Karpas-422 (cell line): ENCODE measurements around the gene SLC6A4. TPM values are rescaled to one million over a fixed set of nuclear protein-coding genes. Genes with fewer than 3 reads are reported as not detected.
A peak's percentile ranks its signal among the peaks of the same experiment; 100 is the strongest.

ENCODE experiments used
- DNase-seq: peaks from one replicate; pipeline ENCODE4 v3.0.0-alpha.2; 2015
- H2AFZ ChIP-seq: fragments of 200-600 bp; sonication (generic); 2 replicates; pipeline ENCODE4 v1.6.1; 2014; ENCODE audit warnings: antibody characterized with exemption, low read length, mixed read lengths
- H3K27ac ChIP-seq: fragments of 200-600 bp; sonication (generic); 2 replicates; pipeline ENCODE4 v1.5.1; 2014; ENCODE audit warnings: mild to moderate bottlenecking, low read length, moderate library complexity
- H3K27me3 ChIP-seq: fragments of 200-600 bp; sonication (generic); 2 replicates; pipeline ENCODE4 v1.6.1; 2014; ENCODE audit warnings: low read length, mixed read lengths
- H3K36me3 ChIP-seq: fragments of 200-600 bp; sonication (generic); 2 replicates; pipeline ENCODE4 v1.6.1; 2014; ENCODE audit warnings: low read length, mixed read lengths; ENCODE audit not compliant: insufficient read depth
- H3K4me1 ChIP-seq: fragments of 200-600 bp; sonication (generic); 2 replicates; pipeline ENCODE4 v1.6.1; 2014; ENCODE audit warnings: mild to moderate bottlenecking, low read length, mixed read lengths
- H3K4me2 ChIP-seq: fragments of 200-600 bp; sonication (generic); 2 replicates; pipeline ENCODE4 v1.6.1; 2014; ENCODE audit warnings: low read length, low read depth, mild to moderate bottlenecking; ENCODE audit not compliant: poor library complexity, severe bottlenecking
- H3K4me3 ChIP-seq: fragments of 200-600 bp; sonication (generic); 2 replicates; pipeline ENCODE4 v1.5.1; 2014; ENCODE audit warnings: mild to moderate bottlenecking, antibody characterized with exemption, low read length, mixed read lengths
- H3K79me2 ChIP-seq: fragments of 200-600 bp; sonication (generic); 2 replicates; pipeline ENCODE4 v1.6.1; 2014; ENCODE audit warnings: mild to moderate bottlenecking, low read length, mixed read lengths
- H3K9ac ChIP-seq: fragments of 200-600 bp; sonication (generic); 2 replicates; pipeline ENCODE4 v1.6.0; 2014; ENCODE audit warnings: low read length
- H3K9me2 ChIP-seq: fragments of 200-600 bp; sonication (generic), shearing (Covaris generic); replicated peaks from 2 replicates; pipeline ENCODE4 v1.6.0; 2014; ENCODE audit warnings: mild to moderate bottlenecking, low read length, moderate library complexity; ENCODE audit not compliant: insufficient read depth
- H3K9me3 ChIP-seq: fragments of 300-700, 200-600 bp; sonication (generic); 2 replicates; pipeline ENCODE4 v1.6.1; 2014; ENCODE audit warnings: low read length, mixed read lengths
- H4K20me1 ChIP-seq: fragments of 200-600 bp; sonication (generic); 2 replicates; pipeline ENCODE4 v1.6.1; 2014; ENCODE audit warnings: mild to moderate bottlenecking, antibody characterized with exemption, low read length, low read depth; ENCODE audit not compliant: insufficient read depth
- total RNA-seq: library from RNA; depleted of rRNA; stranded (reverse); fragments of >200 nt; shearing (Covaris generic); gene quantifications from 2 replicates; pipeline ENCODE4 v1.2.3, GENCODE V29; 2014; ENCODE audit warnings: low replicate concordance

The SLC6A4 gene
- total RNA-seq, 1 experiment from 2014 or later, result not detected

DNA sequence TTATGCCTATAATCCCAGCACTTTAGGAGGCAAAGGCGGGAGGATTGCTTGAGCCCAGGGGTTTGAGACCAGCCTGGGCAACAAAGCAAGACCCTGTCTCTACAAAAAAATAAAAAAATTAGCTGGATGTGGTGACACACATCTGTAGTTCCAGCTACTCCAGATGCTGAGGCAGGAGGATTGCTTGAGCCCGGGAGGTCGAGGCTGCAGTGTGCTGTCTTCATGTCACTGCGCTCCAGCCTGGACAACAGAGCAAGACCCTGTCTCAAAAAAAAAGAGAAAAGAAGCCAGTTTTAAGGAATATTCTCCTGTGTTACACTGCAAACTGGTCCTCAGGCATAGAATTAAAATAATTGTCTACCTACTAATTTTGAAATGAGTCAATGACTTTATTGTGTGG lies 71.0 kb downstream of the SLC6A4 start:
- H3K79me2 ChIP-seq, result peaks cover 85% of the 10 kb centered on the region

DNA sequence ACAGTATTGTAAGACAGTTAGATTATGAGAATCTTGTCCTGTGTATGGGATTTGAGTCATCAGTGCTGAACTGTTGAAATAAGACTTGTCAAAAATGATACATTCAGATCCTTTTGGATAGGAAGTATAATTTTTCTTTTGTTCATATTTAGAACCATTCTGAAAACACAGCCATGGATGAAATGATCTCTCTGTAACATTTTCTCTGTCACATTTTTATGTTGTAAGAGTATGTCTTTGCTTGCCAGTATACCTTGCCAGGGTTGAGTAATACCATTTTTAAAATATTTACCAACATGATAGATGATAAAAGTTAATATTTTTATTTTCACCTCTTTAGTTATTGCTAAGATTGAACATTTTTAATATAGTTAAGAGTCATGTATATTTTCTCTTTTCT lies 73.9 kb downstream of the SLC6A4 start:
- Histone ChIP-seq H3K9me3 (no peaks in the 10 kb centered on the region), H3K4me1 (peaks cover 46% of the 10 kb centered on the region), H3K4me2 (no peak overlapping the region), H3K36me3 (peaks cover 31% of the 10 kb centered on the region), H3K27me3 (no peaks in the 10 kb centered on the region), H3K9ac (no peak overlapping the region), H4K20me1 (no peaks in the 10 kb centered on the region), H3K4me3 (no peak overlapping the region), H3K9me2 (no peaks in the 10 kb centered on the region), H3K79me2 (peaks cover 94% of the 10 kb centered on the region), H2AFZ (no peak overlapping the region), H3K27ac (peak overlapping the region; percentile 13; the same call in 1 of the 2 replicates)
- no peak for DNase-seq

More for the DNA sequence above, 71.0 kb downstream of the SLC6A4 start:
- no peaks in the 10 kb centered on the region for H3K27me3 ChIP-seq
- peaks cover 34% of the 10 kb centered on the region for H3K4me1 ChIP-seq
- H3K36me3 ChIP-seq, result peaks cover 19% of the 10 kb centered on the region; the same call in 1 of the 2 replicates
- no peak overlapping the region for H2AFZ ChIP-seq
- H3K9me3 ChIP-seq, result no peaks in the 10 kb centered on the region
- no peak overlapping the region for H3K9ac ChIP-seq
- no peak for DNase-seq
- H3K4me2 ChIP-seq, result peak overlapping the region; percentile 27
- H3K9me2 ChIP-seq, result no peaks in the 10 kb centered on the region
- no peak overlapping the region for H3K4me3 ChIP-seq
- H4K20me1 ChIP-seq, result no peaks in the 10 kb centered on the region
- peak overlapping the region; percentile 50; the same call in 1 of the 2 replicates for H3K27ac ChIP-seq

DNA sequence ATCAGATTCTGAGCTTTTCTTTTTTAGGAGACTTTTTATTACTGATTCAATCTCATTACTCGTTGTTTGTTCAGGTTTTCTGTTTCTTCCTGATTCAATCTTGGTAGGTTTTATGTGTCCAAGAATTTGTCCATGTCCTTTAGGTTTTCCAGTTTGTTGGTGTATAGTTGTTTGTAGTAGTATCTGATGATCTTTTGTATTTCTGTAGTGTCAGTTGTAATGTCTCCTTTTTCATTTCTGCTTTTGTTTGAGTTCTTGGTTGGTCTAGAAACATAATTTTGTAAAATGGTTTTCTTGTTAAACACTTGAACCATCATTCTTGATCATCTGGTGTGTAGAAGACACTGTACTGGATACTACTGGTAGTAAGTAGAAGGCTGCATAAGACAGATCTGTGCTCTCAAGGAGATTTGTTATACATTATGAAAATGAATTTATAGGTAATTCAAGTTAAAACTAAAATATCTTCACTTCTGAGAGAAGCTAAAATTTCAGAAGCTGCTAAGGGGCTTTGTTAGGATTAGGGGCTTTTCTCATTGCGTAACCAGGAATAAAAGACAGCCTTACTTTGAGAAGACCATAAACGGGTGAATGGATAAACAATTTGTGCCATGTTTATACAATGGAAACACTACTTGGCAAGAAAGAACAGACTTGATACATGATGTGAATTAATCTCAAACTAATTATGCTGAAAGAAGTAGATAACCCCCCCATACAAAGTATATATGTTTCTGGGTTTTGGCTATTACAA lies 74.9 kb downstream of the SLC6A4 start:
- DNase-seq, result no peak
- Histone ChIP-seq H3K79me2 (peaks cover 93% of the 10 kb centered on the region), H3K27ac (no peak overlapping the region; the same call in 1 of the 2 replicates), H3K4me2 (no peak overlapping the region), H3K9ac (no peak overlapping the region), H3K9me3 (no peaks in the 10 kb centered on the region), H3K36me3 (peaks cover 34% of the 10 kb centered on the region), H4K20me1 (no peaks in the 10 kb centered on the region), H3K9me2 (no peaks in the 10 kb centered on the region), H2AFZ (no peak overlapping the region), H3K4me1 (peaks cover 39% of the 10 kb centered on the region), H3K4me3 (no peak overlapping the region), H3K27me3 (no peaks in the 10 kb centered on the region)

DNA sequence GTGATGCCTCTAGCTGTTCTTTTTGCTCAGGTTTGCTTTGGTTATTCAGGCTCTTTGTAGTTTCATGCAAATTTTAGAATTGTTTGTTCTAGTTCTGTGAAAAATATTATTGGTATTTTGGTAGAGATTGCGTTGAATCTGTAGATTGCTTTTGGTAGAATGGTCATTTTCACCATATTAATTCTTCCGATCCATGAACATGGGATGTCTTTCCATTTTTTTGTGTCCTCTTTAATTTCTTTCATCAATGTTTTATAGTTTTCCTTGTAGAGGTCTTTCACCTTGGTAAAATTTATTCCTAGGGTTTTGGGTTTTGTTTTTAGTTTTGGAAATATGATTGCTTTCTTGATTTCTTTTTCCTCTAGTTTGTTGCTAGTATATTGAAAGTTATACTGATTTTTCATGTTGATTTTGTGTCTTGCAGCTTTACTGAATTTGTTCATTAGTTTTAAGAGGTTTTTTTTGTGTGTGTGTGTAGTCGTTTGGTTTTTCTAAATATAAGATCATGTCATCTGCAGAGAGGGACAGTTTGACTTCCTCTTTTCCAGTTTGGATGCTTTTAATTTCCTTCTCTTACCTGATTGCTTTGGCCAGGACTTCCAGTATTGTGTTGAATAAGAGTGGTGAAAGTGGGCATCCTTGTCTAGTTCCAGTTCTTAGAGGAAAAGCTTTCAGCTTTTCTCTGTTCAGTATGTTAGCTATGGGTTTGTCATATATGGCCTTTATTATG lies 76.4 kb downstream of the SLC6A4 start:
- H3K4me2 ChIP-seq, result no peak overlapping the region
- peaks cover 34% of the 10 kb centered on the region for H3K36me3 ChIP-seq
- H2AFZ ChIP-seq, result no peak overlapping the region
- H3K27me3 ChIP-seq, result no peaks in the 10 kb centered on the region
- peaks cover 91% of the 10 kb centered on the region for H3K79me2 ChIP-seq
- no peak overlapping the region for H3K4me3 ChIP-seq
- no peak overlapping the region for H3K9ac ChIP-seq
- peak overlapping the region; percentile 36 for H3K27ac ChIP-seq
- H4K20me1 ChIP-seq, result no peaks in the 10 kb centered on the region
- H3K9me3 ChIP-seq, result no peaks in the 10 kb centered on the region
- no peaks in the 10 kb centered on the region for H3K9me2 ChIP-seq
- H3K4me1 ChIP-seq, result peaks cover 28% of the 10 kb centered on the region
- no peak for DNase-seq

DNA sequence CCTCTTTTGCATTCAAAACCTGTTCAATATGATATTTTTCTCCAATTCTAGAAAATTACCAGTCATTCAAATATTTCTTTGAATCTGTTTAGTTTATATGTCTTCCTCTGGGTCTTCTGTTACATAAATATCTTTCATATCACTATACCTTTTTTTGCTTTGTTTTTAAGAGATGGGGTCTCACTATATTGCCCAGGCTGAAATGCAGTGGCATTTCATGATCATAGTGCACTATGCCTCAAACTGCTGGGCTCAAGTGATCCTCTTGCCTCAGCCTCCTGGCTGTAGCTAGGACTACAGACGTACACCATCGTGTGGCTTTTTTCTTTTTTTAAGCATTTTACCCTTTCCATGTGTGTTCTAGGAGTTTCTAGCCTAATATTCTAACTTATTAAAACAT lies 80.1 kb downstream of the SLC6A4 start:
- Histone ChIP-seq H3K4me1 (peaks cover 44% of the 10 kb centered on the region), H3K27ac (no peak overlapping the region), H3K9ac (no peak overlapping the region), H3K36me3 (peaks cover 23% of the 10 kb centered on the region), H3K9me3 (no peaks in the 10 kb centered on the region), H3K79me2 (peaks cover 93% of the 10 kb centered on the region), H3K27me3 (no peaks in the 10 kb centered on the region), H3K4me2 (no peak overlapping the region), H2AFZ (no peak overlapping the region), H3K4me3 (no peak overlapping the region), H4K20me1 (no peaks in the 10 kb centered on the region), H3K9me2 (no peaks in the 10 kb centered on the region)
- no peak for DNase-seq

DNA sequence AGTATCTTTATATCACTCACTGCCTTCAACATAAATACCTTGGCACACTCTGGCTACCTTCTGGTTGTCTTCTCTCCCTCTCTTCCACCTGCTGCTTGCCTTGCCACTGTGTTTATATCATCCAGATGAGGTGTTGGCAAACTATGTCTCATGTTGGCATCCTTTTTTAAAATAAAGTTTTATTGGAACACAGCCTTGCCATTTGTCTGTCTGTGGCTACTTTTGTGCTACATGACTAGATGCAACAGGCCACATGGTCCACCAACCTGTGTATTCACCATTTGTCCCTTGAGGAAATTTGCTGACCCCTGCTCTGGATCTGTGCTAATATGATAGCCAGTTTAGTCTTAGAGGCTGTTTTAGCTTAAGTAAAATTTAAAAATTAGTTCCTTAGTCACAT lies 82.0 kb downstream of the SLC6A4 start:
- Histone ChIP-seq H4K20me1 (no peaks in the 10 kb centered on the region), H3K79me2 (peaks cover 89% of the 10 kb centered on the region), H3K4me1 (peaks cover 36% of the 10 kb centered on the region), H3K9me3 (no peaks in the 10 kb centered on the region), H3K9ac (no peak overlapping the region), H2AFZ (no peak overlapping the region), H3K27ac (no peak overlapping the region), H3K4me2 (no peak overlapping the region), H3K27me3 (no peaks in the 10 kb centered on the region), H3K4me3 (no peak overlapping the region), H3K36me3 (peaks cover 21% of the 10 kb centered on the region), H3K9me2 (no peaks in the 10 kb centered on the region)
- DNase-seq, result no peak

DNA sequence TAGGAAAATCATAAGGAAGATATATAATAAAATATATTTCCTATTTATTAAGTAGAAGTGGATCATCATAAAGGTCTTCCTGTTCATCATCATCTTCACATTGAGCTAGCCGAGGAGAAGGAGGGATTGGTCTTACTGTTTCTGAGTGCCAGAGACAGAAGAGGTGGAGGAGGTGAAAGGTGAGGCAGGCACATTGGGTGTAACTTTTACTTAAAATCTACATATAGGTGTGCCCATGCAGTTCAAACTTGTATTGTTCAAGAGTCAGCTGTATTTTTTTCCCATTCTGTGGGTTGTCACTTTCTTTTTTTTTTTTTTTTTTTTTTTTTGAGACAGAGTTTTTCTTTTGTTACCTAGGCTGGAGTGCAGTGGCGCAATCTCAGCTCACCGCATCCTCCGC lies 84.0 kb downstream of the SLC6A4 start:
- no peak overlapping the region for H3K9ac ChIP-seq

DNA sequence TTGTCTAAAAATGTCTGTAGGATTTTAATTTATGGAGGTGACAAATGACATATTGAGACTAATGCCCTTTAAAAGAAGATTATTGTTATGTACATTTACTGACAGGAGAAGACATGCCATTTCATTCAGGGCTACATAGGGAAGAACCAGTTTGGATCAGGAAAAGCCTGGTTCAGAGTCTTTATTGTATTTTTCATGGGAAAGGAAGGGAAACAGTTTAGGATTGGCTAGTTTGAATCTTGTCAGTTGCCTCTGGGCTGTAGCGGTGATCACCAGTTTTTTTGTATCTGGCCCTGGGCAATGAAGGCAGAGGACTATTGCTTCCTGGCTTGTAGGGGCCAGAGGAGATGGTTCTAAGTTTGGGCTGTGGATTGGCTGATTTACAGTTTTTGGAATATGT lies 87.1 kb downstream of the SLC6A4 start:
- Histone ChIP-seq H3K27me3 (no peaks in the 10 kb centered on the region), H3K9me3 (no peaks in the 10 kb centered on the region), H4K20me1 (no peaks in the 10 kb centered on the region), H3K4me2 (no peak overlapping the region), H3K4me3 (no peak overlapping the region), H2AFZ (no peak overlapping the region), H3K9me2 (no peaks in the 10 kb centered on the region), H3K79me2 (peaks cover 85% of the 10 kb centered on the region), H3K27ac (no peak overlapping the region), H3K4me1 (peaks cover 16% of the 10 kb centered on the region), H3K9ac (no peak overlapping the region), H3K36me3 (peaks cover 11% of the 10 kb centered on the region)
- no peak for DNase-seq

More for the DNA sequence above, 84.0 kb downstream of the SLC6A4 start:
- H3K36me3 ChIP-seq, result peaks cover 12% of the 10 kb centered on the region; the same call in 1 of the 2 replicates
- peaks cover 16% of the 10 kb centered on the region for H3K4me1 ChIP-seq
- no peaks in the 10 kb centered on the region for H3K9me3 ChIP-seq
- H2AFZ ChIP-seq, result no peak overlapping the region
- H3K4me2 ChIP-seq, result peak overlapping the region; percentile 31
- H3K4me3 ChIP-seq, result no peak overlapping the region
- no peaks in the 10 kb centered on the region for H3K9me2 ChIP-seq
- no peaks in the 10 kb centered on the region for H3K27me3 ChIP-seq
- H3K27ac ChIP-seq, result peak overlapping the region; percentile 78
- no peak for DNase-seq
- H3K79me2 ChIP-seq, result peaks cover 86% of the 10 kb centered on the region
- no peaks in the 10 kb centered on the region for H4K20me1 ChIP-seq
